Ishikawa (cell line): ENCODE results near the gene AGTRAP.

Experiments
- CEBPB ChIP-seq: IDR thresholded peaks from 2 replicates; pipeline ENCODE4 v1.6.1; 2012
- CREB1 ChIP-seq: IDR thresholded peaks from 2 replicates; pipeline ENCODE4 v1.6.1; 2012; ENCODE audit warnings: low read depth
- EGR1 ChIP-seq: IDR thresholded peaks from 2 replicates; pipeline ENCODE4 v1.6.1; 2012
- EP300 ChIP-seq: IDR thresholded peaks from 2 replicates; pipeline ENCODE4 v1.6.1; 2012; ENCODE audit warnings: borderline replicate concordance
- FOXM1 ChIP-seq: IDR thresholded peaks from 2 replicates; pipeline ENCODE4 v1.6.1; 2012; ENCODE audit warnings: low read depth, borderline replicate concordance
- NFIC ChIP-seq: IDR thresholded peaks from 2 replicates; pipeline ENCODE4 v1.6.1; 2012
- RAD21 ChIP-seq: IDR thresholded peaks from 2 replicates; pipeline ENCODE4 v1.6.1; 2012; ENCODE audit warnings: low read depth
- TAF1 ChIP-seq: IDR thresholded peaks from 2 replicates; pipeline ENCODE4 v1.6.1; 2012; ENCODE audit warnings: low read depth, mild to moderate bottlenecking
- TCF12 ChIP-seq: IDR thresholded peaks from 2 replicates; pipeline ENCODE4 v1.6.1; 2012; ENCODE audit warnings: low read depth
- TEAD4 ChIP-seq: IDR thresholded peaks from 2 replicates; pipeline ENCODE4 v1.6.1; 2012
- USF1 ChIP-seq: IDR thresholded peaks from 2 replicates; pipeline ENCODE4 v1.6.1; 2012
- YY1 ChIP-seq: IDR thresholded peaks from 2 replicates; pipeline ENCODE4 v1.6.1; 2012; ENCODE audit warnings: low read depth
- ZBTB7A ChIP-seq: IDR thresholded peaks from 2 replicates; pipeline ENCODE4 v1.6.1; 2012; ENCODE audit warnings: low read depth
- TF ChIP-seq, protein P1 (sequence below): IDR thresholded peaks from 2 replicates; pipeline ENCODE4 v1.6.1; 2012; ENCODE audit warnings: low read depth, mild to moderate bottlenecking
- TF ChIP-seq, protein P2 (sequence below): IDR thresholded peaks from 2 replicates; pipeline ENCODE4 v1.6.1; 2012

Gene AGTRAP

GRCh38 chr1:11764519-11764918 lies 28.6 kb downstream of the AGTRAP start:
- TF ChIP-seq FOXM1, result no peak
- no peak for TF ChIP-seq RAD21

DNA sequence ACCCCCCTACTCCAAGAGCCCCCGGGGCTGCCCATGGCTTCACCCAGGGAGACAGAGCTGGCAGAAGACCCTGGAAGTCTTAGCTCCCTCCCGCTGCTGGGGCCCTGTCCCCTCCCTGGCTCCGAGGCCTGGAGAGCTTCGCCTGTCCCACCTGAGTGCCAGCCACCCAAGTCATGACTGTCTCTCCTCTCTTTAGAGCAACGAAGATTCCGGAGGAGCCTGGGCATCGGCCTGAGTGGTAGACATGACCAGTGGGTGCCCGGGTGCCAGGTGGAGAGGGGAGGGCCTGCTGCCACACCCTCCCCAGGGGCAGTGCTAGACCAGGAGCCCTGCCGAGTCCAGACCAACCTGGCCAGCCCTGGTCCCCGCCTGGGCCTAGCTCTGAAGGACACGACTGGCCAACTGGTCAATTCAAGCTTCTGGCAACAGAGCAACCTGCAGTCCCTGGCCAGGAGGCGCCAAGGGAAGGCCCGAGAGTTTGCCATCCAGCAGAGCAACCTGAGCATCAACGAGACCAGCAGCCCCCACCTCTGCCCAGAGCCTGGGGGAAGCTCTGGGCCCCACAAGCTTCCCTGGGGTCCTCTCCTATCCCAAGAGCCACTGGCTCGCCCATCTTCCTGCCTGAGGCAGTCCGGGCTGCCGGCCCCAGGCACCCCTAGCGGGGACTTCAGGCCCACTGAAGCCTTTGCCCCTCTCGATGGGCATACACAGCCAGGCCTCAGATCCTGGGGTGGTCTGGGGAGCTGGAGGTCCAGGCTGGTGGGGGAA lies 29.9 kb downstream of the AGTRAP start:
- TF ChIP-seq USF1 (no peak), RAD21 (no peak), CEBPB (no peak), YY1 (no peak), FOXM1 (no peak), NFIC (no peak), CREB1 (no peak), ZBTB7A (no peak), TCF12 (no peak), EP300 (no peak), TAF1 (no peak), EGR1 (no peak), TEAD4 (no peak)
- TF ChIP-seq, protein P1, sequence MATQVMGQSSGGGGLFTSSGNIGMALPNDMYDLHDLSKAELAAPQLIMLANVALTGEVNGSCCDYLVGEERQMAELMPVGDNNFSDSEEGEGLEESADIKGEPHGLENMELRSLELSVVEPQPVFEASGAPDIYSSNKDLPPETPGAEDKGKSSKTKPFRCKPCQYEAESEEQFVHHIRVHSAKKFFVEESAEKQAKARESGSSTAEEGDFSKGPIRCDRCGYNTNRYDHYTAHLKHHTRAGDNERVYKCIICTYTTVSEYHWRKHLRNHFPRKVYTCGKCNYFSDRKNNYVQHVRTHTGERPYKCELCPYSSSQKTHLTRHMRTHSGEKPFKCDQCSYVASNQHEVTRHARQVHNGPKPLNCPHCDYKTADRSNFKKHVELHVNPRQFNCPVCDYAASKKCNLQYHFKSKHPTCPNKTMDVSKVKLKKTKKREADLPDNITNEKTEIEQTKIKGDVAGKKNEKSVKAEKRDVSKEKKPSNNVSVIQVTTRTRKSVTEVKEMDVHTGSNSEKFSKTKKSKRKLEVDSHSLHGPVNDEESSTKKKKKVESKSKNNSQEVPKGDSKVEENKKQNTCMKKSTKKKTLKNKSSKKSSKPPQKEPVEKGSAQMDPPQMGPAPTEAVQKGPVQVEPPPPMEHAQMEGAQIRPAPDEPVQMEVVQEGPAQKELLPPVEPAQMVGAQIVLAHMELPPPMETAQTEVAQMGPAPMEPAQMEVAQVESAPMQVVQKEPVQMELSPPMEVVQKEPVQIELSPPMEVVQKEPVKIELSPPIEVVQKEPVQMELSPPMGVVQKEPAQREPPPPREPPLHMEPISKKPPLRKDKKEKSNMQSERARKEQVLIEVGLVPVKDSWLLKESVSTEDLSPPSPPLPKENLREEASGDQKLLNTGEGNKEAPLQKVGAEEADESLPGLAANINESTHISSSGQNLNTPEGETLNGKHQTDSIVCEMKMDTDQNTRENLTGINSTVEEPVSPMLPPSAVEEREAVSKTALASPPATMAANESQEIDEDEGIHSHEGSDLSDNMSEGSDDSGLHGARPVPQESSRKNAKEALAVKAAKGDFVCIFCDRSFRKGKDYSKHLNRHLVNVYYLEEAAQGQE, result no peak
- TF ChIP-seq, protein P2, sequence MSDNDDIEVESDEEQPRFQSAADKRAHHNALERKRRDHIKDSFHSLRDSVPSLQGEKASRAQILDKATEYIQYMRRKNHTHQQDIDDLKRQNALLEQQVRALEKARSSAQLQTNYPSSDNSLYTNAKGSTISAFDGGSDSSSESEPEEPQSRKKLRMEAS, result no peak

DNA sequence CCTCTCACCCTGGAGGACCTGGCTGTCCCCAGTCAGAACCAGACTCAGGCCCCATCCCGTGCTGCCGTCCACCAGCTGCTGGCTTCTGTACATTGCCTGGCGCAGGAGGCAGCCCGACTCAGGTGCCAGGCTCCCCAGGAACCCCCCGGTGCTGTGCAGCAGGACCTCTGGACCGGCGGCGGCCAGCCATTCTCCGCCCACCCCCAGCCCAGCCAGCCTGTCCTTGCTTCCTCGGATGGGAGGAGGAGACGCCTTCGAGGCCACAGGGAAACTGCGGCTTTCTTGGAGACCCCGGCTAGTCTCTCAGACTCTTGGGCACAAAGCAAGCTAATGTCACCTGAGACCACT lies 30.5 kb downstream of the AGTRAP start:
- TF ChIP-seq RAD21 (no peak), CEBPB (no peak), NFIC (no peak), TEAD4 (no peak), YY1 (no peak), USF1 (no peak), EGR1 (no peak), TAF1 (no peak), EP300 (no peak), CREB1 (no peak), ZBTB7A (no peak), TCF12 (no peak), FOXM1 (no peak)
- TF ChIP-seq, protein P2, result no peak
- TF ChIP-seq, protein P1, result no peak

DNA sequence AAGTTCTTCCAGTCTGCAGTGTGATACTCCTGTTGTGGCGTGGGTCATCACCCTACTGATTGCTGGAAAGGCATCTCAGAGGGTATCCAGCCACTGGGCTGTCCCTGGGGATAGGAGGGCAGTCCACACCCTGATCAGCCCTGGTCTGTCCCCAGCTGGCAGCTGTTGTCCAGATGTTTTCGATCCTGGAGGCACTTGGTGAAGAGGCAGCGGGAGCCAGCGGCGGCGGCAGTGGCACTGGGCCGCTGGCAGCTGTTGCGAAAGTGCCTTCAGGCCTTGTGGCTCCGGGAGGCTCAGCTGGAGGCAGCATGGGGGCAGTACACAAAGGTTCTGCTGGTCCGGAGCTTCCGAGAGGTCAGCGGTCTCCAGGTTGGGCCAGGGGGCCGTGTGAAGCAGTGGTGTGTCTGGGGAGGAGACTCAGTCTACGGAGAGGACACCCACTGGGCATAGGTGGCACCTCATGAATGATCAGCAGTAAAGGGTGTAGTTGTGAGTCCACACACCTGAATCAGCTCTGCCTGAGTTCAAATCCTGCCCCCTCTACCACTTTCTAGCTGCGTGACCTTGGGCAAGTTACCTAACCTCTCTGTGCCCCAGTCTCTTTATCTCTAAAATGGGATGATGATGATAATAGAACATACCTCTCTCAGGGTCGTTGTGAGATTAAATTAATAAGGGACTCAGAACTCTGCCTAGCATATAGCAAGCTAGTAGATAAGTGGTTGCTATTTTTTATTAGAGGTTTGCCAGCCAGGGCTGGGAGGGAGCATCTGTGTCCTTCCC lies 32.2 kb downstream of the AGTRAP start:
- TF ChIP-seq, protein P1, result no peak
- TF ChIP-seq, protein P2, result no peak
- TF ChIP-seq CREB1, result no peak
- TF ChIP-seq TEAD4, result no peak
- no peak for TF ChIP-seq ZBTB7A
- no peak for TF ChIP-seq FOXM1
- TF ChIP-seq TCF12, result no peak
- TF ChIP-seq NFIC, result no peak
- no peak for TF ChIP-seq YY1
